CMK (cell line): ENCODE data around the gene SCG5.

Experiments used
- DNase-seq: peaks from one replicate; pipeline ENCODE4 v3.0.0-alpha.2; 2010; ENCODE audit warnings: low read depth

Gene SCG5

GRCh38 chr15:32723171-32723948, 81.8 kb downstream of the SCG5 start:
- no peak for DNase-seq

GRCh38 chr15:32729700-32730395, 88.3 kb downstream of the SCG5 start:
- no peak for DNase-seq

- no peak for DNase-seq
Observed at GRCh38 chr15:32730677-32731654, 89.5 kb downstream of the SCG5 start.

- DNase-seq: no peak
Observed at GRCh38 chr15:32732574-32733157, 91.2 kb downstream of the SCG5 start.

GRCh38 chr15:32733281-32733680, 91.8 kb downstream of the SCG5 start:
- no peak for DNase-seq

GRCh38 chr15:32735989-32736700, 94.6 kb downstream of the SCG5 start:
- no peak for DNase-seq

GRCh38 chr15:32736701-32737061, 95.2 kb downstream of the SCG5 start:
- no peak for DNase-seq

- DNase-seq: no peak
Observed at GRCh38 chr15:32737304-32737703, 95.8 kb downstream of the SCG5 start.

- no peak for DNase-seq
Observed at GRCh38 chr15:32738666-32739065, 97.2 kb downstream of the SCG5 start.

- DNase-seq: no peak
Observed at GRCh38 chr15:32739522-32740063, 98.1 kb downstream of the SCG5 start.

GRCh38 chr15:32743411-32744140, 102.1 kb downstream of the SCG5 start:
- DNase-seq: no peak

GRCh38 chr15:32746116-32746857, 104.8 kb downstream of the SCG5 start:
- no peak for DNase-seq
